ENCODE data around the gene GLT1D1. TPM values are rescaled to one million over a fixed set of nuclear protein-coding genes. Genes with fewer than 3 reads are reported as not detected.

GLT1D1 gene
- polyA plus RNA-seq, 1 of the 3 experiments (the other 2 are of a cell fraction), result 0.05 TPM

- H3F3A ChIP-seq (replicated peaks; ENCODE audit: insufficient read depth), result no peaks in the 10 kb centered on the region
- H3K4me3 ChIP-seq (ENCODE audit: low read depth in 2 of 2, low read length in 1 of 2), result no peak overlapping the region
- H3K27ac ChIP-seq (ENCODE audit: low read depth in 2 of 2, low read length in 1 of 2), result no peak overlapping the region
- H3K79me2 ChIP-seq (ENCODE audit: insufficient read depth), result no peaks in the 10 kb centered on the region
- CTCF ChIA-PET, result no interaction called here
- POLR2A ChIA-PET, result no interaction called here
- DNase-seq, result no peak
- H3K9me2 ChIP-seq, result no peaks in the 10 kb centered on the region
- no peaks in the 10 kb centered on the region for H3K9me3 ChIP-seq
- H4K20me1 ChIP-seq (ENCODE audit: insufficient read depth), result no peaks in the 10 kb centered on the region
- no peak overlapping the region for H3K9ac ChIP-seq
- H2AFZ ChIP-seq (ENCODE audit: low read depth), result no peak overlapping the region
- H3K27me3 ChIP-seq (ENCODE audit: insufficient read depth), result no peaks in the 10 kb centered on the region
- no peak overlapping the region for H3K4me2 ChIP-seq
- TF ChIP-seq USF1 (IDR thresholded peaks at IDR 0.05; ENCODE audit: borderline replicate concordance, low read depth), result no peak
- TF ChIP-seq MEF2A (IDR thresholded peaks at IDR 0.05; ENCODE audit: borderline replicate concordance, low read depth), result no peak
- TF ChIP-seq FOSL2 (IDR thresholded peaks at IDR 0.05; ENCODE audit: borderline replicate concordance, low read depth), result no peak
- TF ChIP-seq GABPA (IDR thresholded peaks at IDR 0.05; ENCODE audit: low read depth), result no peak
- no peak for TF ChIP-seq IRF3 (IDR thresholded peaks at IDR 0.05; ENCODE audit: low read depth, low read length)
- no peak for TF ChIP-seq CHD2 (IDR thresholded peaks at IDR 0.05; ENCODE audit: low read length, partially characterized antibody)
- no peak for TF ChIP-seq RAD21 (IDR thresholded peaks at IDR 0.05; ENCODE audit: low read length)
- TF ChIP-seq SMC3 (IDR thresholded peaks at IDR 0.05; ENCODE audit: low read depth, low read length), result no peak
- H3K4me1 ChIP-seq (ENCODE audit: control insufficient read depth in 1 of 2, insufficient read depth in 2 of 2, low read depth in 1 of 2, low read length in 1 of 2), result no peaks in the 10 kb centered on the region; a peak in 1 of 4 replicates
- H3K36me3 ChIP-seq (replicated peaks in 1 of 2; ENCODE audit: control insufficient read depth in 1 of 2, insufficient read depth in 2 of 2, low read length in 1 of 2), result no peaks in the 10 kb centered on the region
- WGBS (ENCODE audit: low lambda C conversion rate), result 45% methylated on average over 11 of the region's 11 CpGs
These were observed 61.8 kb downstream of the GLT1D1 start for GRCh38 chr12:128914908-128915563.

- no peak for DNase-seq
- H3K4me2 ChIP-seq, result no peak overlapping the region
- no peak overlapping the region for H3K27ac ChIP-seq (ENCODE audit: low read depth in 2 of 2, low read length in 1 of 2)
- no peaks in the 10 kb centered on the region for H3F3A ChIP-seq (replicated peaks; ENCODE audit: insufficient read depth)
- H3K36me3 ChIP-seq (replicated peaks in 1 of 2; ENCODE audit: control insufficient read depth in 1 of 2, insufficient read depth in 2 of 2, low read length in 1 of 2), result no peaks in the 10 kb centered on the region
- H3K4me1 ChIP-seq (ENCODE audit: control insufficient read depth in 1 of 2, insufficient read depth in 2 of 2, low read depth in 1 of 2, low read length in 1 of 2), result no peaks in the 10 kb centered on the region; a peak in 1 of 4 replicates
- H3K9me2 ChIP-seq, result no peaks in the 10 kb centered on the region
- H3K79me2 ChIP-seq (ENCODE audit: insufficient read depth), result no peaks in the 10 kb centered on the region
- H3K27me3 ChIP-seq (ENCODE audit: insufficient read depth), result no peaks in the 10 kb centered on the region
- H2AFZ ChIP-seq (ENCODE audit: low read depth), result no peak overlapping the region
- ChIA-PET POLR2A (no interaction called here), CTCF (interaction anchor here (1.3 kb wide), 1 partner anchor 13 kb away, joined by 4 read pairs; no protein-coding TSS in a partner anchor)
- no peaks in the 10 kb centered on the region for H3K9me3 ChIP-seq
- no peak for TF ChIP-seq RAD21 (IDR thresholded peaks at IDR 0.05; ENCODE audit: low read length)
- TF ChIP-seq MAX (IDR thresholded peaks at IDR 0.05; ENCODE audit: low read depth), result no peak
- TF ChIP-seq USF1 (IDR thresholded peaks at IDR 0.05; ENCODE audit: borderline replicate concordance, low read depth), result no peak
- no peak for TF ChIP-seq SIN3A (IDR thresholded peaks at IDR 0.05; ENCODE audit: borderline replicate concordance, low read depth, low read length)
- TF ChIP-seq EP300 (IDR thresholded peaks at IDR 0.05; ENCODE audit: borderline replicate concordance in 1 of 2, low read depth in 1 of 2, low read length in 1 of 2), result no peak
- no peak for TF ChIP-seq RXRA (IDR thresholded peaks at IDR 0.05; ENCODE audit: borderline replicate concordance, low read depth)
- TF ChIP-seq EZH2phosphoT487 (IDR thresholded peaks at IDR 0.05; ENCODE audit: borderline replicate concordance, low read depth), result no peak
- TF ChIP-seq NRF1 (IDR thresholded peaks at IDR 0.05; ENCODE audit: low read depth, low read length), result no peak
- no peak for TF ChIP-seq TEAD4 (IDR thresholded peaks at IDR 0.05; ENCODE audit: borderline replicate concordance, insufficient read depth)
- no peak for TF ChIP-seq POLR2AphosphoS5 (IDR thresholded peaks at IDR 0.05; ENCODE audit: low read depth, low read length)
- no peak for TF ChIP-seq PBX3 (IDR thresholded peaks at IDR 0.05)
- no peak for TF ChIP-seq IRF3 (IDR thresholded peaks at IDR 0.05; ENCODE audit: low read depth, low read length)
- no peak for TF ChIP-seq MEF2A (IDR thresholded peaks at IDR 0.05; ENCODE audit: borderline replicate concordance, low read depth)
- no peak for TF ChIP-seq FOXJ3 (CRISPR knock-in tag; IDR thresholded peaks at IDR 0.05)
- TF ChIP-seq ELF1 (IDR thresholded peaks at IDR 0.05), result no peak
- no peak overlapping the region for H3K9ac ChIP-seq
- H3K4me3 ChIP-seq (ENCODE audit: low read depth in 2 of 2, low read length in 1 of 2), result no peak overlapping the region
- 49% methylated on average over 4 of the region's 4 CpGs for WGBS (ENCODE audit: low lambda C conversion rate)
- H4K20me1 ChIP-seq (ENCODE audit: insufficient read depth), result no peaks in the 10 kb centered on the region
These were observed 63.1 kb downstream of the GLT1D1 start for GRCh38 chr12:128916425-128916824.
